HG02588 (cell line): ENCODE results near the gene LEMD3.

Source experiments
- ATAC-seq: cut with Tn5 transposase; IDR thresholded peaks from one replicate; pipeline ENCODE4 v1.9.1; 2021; ENCODE audit warnings: mild to moderate bottlenecking, moderate library complexity; ENCODE audit not compliant: unreplicated experiment

The LEMD3 gene

GRCh38 chr12:65204886-65205525 lies 35.6 kb downstream of the LEMD3 start:
- ATAC-seq = no peak

DNA sequence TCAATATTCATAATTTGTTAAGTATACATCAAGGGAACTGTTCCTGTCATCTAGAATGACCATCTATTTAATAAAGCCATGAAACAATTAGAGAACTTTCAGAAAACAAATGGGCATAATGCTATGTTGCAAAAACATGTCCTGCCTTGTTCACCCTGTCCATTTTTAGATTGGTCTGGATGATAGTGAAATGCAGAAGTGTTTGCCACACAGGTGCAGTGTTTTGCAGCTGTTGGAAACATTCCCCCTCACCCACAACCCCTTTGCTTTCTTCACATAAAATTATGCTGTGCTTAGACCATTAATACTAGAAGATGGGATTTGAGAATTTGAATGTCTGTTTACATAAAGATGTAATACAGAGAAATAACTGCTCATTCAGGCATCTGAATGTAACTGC lies 36.5 kb downstream of the LEMD3 start:
- peak; percentile 62 for ATAC-seq

DNA sequence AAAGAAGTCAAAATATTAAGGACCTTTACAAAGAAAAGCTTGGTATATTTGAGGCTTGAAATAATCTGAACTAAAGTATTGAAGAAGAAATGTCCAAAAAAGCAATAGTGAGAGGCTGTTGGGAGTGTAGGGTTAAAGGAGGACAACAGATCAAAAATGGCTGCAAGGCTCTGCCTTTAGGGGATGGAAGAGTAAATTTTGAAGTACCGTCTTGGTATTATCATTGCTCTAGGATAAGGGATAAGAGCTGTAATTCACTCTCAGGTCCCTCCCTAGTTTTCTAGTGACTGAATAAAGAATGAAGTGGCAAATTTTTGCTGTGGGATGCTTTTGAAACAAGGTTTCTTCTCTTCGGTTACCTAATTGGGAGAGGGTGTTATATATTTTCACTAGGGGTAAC lies 38.7 kb downstream of the LEMD3 start:
- no peak for ATAC-seq

- ATAC-seq = no peak
Observed at GRCh38 chr12:65208964-65209654, 39.7 kb downstream of the LEMD3 start.

DNA sequence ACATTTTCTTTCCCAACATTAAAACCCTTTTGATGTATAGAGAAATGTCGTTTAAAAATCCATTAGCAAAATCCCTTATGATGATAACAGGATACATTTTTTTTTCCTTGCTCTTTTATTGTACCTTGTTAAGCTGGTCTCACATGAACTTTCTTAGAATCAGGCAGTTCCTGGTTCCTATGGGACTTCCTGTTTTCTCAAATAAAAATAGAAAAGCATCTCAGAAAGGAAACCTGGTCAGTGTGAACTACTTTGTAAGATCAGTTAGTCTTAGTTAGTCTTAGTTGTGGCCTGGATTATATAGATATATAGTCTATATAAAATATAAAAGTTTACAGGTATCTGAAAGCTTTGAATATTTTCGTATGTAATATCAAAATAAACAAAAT lies 40.3 kb downstream of the LEMD3 start:
- peak; percentile 61 for ATAC-seq

- no peak for ATAC-seq
Observed at GRCh38 chr12:65217086-65217485, 47.7 kb downstream of the LEMD3 start.

DNA sequence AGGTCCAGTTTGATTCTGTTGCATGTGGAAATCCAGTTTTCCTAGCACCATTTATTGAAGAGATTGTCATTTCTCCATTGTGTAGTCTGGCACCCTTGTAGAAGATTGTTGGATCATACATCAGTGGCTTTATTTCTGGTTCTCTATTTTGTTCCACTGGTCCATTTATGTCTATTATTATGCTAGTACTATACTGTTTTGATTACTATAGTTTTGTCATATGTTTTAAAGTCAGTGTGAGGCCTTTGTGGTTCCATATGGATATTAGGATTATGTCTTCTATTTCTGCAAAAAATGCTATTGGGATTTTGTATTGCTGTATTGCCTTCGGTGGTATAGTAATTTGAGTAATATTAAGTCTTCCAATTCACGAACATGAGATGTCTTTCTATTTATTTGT lies 51.4 kb downstream of the LEMD3 start:
- no peak for ATAC-seq

DNA sequence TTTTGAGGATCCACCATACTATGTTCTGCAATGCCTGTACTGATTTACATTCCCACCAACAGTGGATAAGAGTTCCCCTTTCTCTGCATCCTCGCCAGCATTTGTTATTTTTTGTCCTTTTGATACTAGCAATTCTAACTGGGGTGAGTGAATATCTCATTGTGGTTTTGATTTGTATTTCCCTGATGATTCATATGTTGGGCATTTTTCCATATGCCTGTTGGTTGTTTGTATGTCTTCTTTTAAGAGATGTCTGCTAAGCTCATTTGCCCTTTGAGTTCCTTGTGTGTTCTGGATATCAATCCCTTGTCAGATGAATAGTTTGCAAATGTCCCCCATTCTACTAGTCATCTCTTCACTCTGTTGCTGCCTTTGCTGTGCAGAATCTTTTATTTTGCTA lies 60.1 kb downstream of the LEMD3 start:
- no peak for ATAC-seq

DNA sequence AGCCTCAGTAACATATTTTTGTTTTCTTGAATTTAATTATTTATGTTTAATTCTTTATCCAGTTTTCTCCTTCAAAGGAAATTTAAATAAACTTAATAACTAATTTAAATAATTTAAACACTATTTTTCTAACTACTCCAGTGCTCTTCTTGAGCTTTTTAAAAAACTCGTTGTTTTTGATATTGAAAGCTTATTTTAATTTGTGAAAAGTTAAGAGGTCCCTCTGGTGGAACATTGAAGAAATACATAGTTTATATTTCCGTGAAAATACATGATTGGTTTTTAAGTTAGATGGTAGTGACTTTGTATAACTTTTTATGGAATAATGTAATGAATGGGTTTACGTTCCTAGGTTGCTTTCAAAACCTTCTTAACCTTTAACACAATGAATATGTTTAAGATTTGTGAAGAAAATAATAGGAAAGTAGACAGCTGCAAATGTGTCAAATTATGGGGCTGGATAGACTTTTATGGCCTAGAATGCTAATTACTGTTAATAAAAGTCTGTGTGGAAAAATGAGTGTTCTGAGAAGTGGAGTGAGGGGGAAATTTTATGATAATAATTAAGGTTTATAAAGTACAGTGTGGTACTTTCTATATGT lies 63.2 kb downstream of the LEMD3 start:
- no peak for ATAC-seq

DNA sequence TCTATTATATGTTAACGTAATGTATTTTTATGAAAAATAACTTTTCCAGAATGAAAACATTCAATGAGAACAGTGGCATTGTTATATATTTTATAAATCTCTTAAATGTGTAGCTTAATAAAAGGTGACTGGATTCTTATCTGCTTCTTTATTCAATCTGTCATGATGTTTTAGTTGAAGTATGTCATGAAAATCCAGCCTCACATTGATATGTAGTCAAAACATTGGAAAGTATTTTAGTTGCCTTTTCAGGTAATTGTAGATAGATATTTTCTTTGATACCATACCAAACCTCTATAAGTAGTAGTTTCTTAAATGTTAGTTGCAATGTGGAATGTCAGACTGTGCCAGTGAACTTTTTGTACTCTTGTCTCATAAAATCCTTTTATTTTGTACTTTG lies 67.8 kb downstream of the LEMD3 start:
- ATAC-seq = no peak

GRCh38 chr12:65238609-65239008 lies 69.2 kb downstream of the LEMD3 start:
- no peak for ATAC-seq

GRCh38 chr12:65248656-65249633 lies 79.6 kb downstream of the LEMD3 start:
- ATAC-seq = no peak

DNA sequence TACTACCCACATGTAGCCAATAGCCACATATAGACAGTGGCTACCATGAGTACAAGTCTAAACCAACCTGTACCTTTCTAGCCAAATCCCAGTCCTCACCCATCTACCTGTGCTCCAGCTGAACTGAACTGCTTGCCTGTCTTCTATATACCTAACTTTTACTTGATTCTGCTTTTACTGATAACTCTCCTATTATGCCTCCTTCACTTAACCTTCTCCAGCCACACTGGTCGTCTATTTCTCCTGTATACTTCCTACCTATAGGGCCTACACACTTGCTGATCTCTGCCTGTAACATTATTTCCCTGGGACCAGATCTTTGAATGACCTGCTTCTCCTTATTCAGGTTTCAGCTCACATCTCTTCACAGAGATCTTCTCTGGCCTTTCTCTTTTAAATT lies 83.1 kb downstream of the LEMD3 start:
- no peak for ATAC-seq

- ATAC-seq = no peak
Observed at GRCh38 chr12:65257986-65258385, 88.6 kb downstream of the LEMD3 start.

DNA sequence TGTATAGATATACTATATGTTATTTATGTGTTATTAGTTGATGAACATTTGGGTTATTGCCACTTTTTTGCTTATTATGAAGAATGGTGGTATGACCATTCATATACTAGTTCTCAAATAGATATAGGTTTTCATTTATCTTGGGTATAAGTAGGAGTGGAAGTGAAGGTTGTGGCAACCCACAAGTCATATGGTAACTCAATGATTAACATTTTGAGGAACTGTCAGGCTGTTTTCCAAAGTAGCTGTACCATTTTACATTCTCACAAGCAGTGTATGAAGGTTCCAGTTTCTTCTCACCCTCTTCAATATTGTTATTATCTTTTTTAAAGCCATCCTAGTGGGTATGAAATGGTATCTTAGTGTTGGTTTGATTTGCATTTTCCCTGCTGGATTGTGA lies 90.1 kb downstream of the LEMD3 start:
- ATAC-seq = no peak

- no peak for ATAC-seq
Observed at GRCh38 chr12:65263777-65264176, 94.4 kb downstream of the LEMD3 start.

- no peak for ATAC-seq
Observed at GRCh38 chr12:65266408-65266807, 97.0 kb downstream of the LEMD3 start.

- ATAC-seq = no peak
Observed at GRCh38 chr12:65269603-65270002, 100.2 kb downstream of the LEMD3 start.

DNA sequence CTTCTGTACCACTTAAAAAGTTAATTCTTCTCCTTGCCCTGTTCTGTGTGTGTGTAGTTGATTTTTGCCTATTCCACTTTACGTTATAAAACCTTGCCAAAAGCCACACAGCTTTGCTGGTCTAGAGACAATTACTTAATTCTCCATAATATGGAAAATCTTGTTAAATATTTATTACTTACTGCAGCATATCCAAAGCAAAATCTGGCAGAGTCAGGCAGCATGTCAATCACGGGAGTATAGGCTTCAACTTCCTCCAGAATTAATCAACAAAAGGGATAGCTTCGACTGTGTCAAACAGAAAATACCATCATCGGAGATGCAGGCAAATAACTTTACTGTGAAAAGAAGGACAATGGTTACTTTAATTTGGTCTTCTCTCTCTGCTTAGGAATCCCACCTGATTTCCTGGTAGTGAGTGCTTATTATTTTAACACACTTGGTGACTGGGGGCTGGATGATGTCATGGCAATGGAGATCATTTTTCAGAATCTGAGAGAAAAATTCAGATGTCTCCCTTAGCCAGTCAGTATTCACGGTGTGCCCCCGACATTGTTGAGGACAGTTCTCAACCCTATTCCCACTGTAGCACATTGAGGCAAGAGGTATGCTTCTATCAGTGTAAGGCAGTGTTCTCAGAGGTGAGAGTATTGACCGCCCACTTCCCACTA lies 105.4 kb downstream of the LEMD3 start:
- ATAC-seq = no peak

DNA sequence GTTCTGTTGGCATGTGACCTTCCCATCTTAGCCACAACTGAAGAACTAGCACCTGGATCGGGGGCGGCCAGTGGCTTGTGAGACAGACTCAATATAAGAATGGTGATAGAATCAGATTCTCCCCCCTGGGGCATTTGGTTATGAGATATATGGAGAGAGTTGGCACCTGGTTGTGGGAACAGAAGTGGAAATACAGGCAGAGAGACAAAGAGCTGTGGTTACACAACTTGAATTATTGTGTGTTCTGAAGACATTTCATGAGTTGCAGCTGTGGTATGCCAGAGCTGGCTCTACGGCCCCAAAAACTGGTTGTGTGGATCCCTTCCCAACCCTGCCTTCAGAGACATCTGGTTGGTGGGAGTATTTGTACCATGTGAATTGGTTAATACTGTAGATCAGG lies 106.2 kb downstream of the LEMD3 start:
- ATAC-seq = no peak
